Upper lobe of left lung (tissue), 4 donors: ENCODE measurements around the gene YWHAQ.

Experiments used
- CTCF ChIP-seq, 6 experiments: fragments of 450-650 bp in 4 of 6; fragments of 200-600 bp in 2 of 6; sonication (generic) in 2 of 6; IDR thresholded peaks; one replicate each; pipeline ENCODE4 v1.5.1; 2016 to 2019; ENCODE audit warnings: antibody characterized with exemption in 6 of 6
- EP300 ChIP-seq, 4 donors: sonication (generic); formaldehyde crosslinking; IDR thresholded peaks; one replicate each; pipeline ENCODE4 v1.5.1; 2017; ENCODE audit warnings: antibody characterized with exemption in 4 of 4, control low read depth in 2 of 4
- POLR2A ChIP-seq, 4 donors: fragments of 450-650 bp; IDR thresholded peaks; one replicate each; pipeline ENCODE4 v1.5.1; 2016 to 2017; ENCODE audit warnings: antibody characterized with exemption in 4 of 4, mild to moderate bottlenecking in 2 of 4
- POLR2AphosphoS5 ChIP-seq, 2 donors: sonication (generic); formaldehyde crosslinking; IDR thresholded peaks; one replicate each; pipeline ENCODE4 v1.5.1; 2017; ENCODE audit warnings: antibody characterized with exemption in 2 of 2

GRCh38 chr2:9545502-9545901 lies 85.3 kb downstream of the YWHAQ start:
- no peak for TF ChIP-seq CTCF (IDR thresholded peaks at IDR 0.05)
- TF ChIP-seq POLR2AphosphoS5 (IDR thresholded peaks at IDR 0.05), result no peak
- no peak for TF ChIP-seq POLR2A (IDR thresholded peaks at IDR 0.05)
- TF ChIP-seq EP300 (IDR thresholded peaks at IDR 0.05), result no peak
